Mononuclear cell (primary cell): Measurements from ENCODE around the gene LMAN2L. TPM values are rescaled to one million over a fixed set of nuclear protein-coding genes. Genes with fewer than 3 reads are reported as not detected.
"Not testable (repeated sequence)": the region's sequence is repeated elsewhere in the genome, so short reads cannot be mapped to it uniquely, and the experiment has no call there.

Source experiments
- H3K27me3 ChIP-seq: 2 replicates; pipeline ENCODE4 v1.6.0; 2011; ENCODE audit warnings: low read length, control low read depth; ENCODE audit not compliant: insufficient read depth
- H3K4me1 ChIP-seq: 2 replicates; pipeline ENCODE4 v1.5.1; 2011; ENCODE audit warnings: mild to moderate bottlenecking, low read length, control low read depth; ENCODE audit not compliant: insufficient read depth
- H3K4me3 ChIP-seq: 2 replicates; pipeline ENCODE4 v1.5.1; 2011; ENCODE audit warnings: mild to moderate bottlenecking, low read length, moderate library complexity
- H3K9me3 ChIP-seq: 2 replicates; pipeline ENCODE4 v1.5.1; 2011; ENCODE audit warnings: low read depth, mild to moderate bottlenecking, control low read depth, low read length
- total RNA-seq: library from RNA; depleted of rRNA; stranded (reverse); fragments of >200 nt; gene quantifications from one replicate; pipeline ENCODE4 v1.2.3, GENCODE V29; 2012

The LMAN2L gene
- total RNA-seq, 1 donor: 1.3 TPM

DNA sequence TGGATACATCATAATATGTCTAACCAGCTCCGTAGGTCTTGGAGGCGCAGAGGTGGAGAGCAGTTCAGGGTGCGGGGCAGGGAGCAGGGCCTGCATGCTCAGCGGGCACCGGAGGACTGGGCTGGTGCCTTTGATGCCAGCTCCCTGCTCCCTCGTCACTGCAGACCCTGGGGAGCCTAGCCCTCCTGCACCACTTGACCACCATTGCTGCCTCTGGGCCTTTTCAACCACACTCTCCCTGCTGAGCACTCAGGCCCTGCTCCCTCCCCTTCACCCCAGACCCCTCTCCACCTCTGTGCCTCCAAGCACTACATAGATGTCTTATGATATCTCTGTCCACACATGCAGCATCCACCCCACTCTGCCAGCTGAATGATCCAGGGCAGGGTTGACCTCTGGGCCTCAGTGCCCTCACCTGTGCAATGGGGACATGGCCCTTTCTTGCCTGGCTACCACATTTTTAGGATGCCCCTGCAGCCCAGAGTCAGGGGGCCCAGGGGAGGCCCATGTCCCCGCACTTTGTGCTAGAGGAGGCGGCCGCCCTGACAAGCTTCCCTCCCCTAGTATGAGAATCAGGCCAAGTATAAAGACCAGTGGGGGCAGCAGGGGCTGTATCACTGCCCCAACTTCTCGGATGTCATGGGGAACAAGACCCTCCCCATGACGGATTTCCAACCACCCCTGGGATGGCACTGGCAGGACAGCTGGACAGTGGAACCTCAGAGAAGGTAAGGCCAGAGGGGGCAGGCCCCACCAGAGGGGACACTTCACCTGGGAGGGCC, 51.0 kb downstream of the LMAN2L start:
- Histone ChIP-seq H3K4me1 (no peaks in the 10 kb centered on the region), H3K9me3 (no peaks in the 10 kb centered on the region), H3K4me3 (no peak overlapping the region), H3K27me3 (no peaks in the 10 kb centered on the region)

- no peaks in the 10 kb centered on the region for H3K9me3 ChIP-seq
- H3K27me3 ChIP-seq: no peaks in the 10 kb centered on the region
- no peaks in the 10 kb centered on the region for H3K4me1 ChIP-seq
- no peak overlapping the region for H3K4me3 ChIP-seq
These were observed 51.9 kb downstream of the LMAN2L start for GRCh38 chr2:96687711-96688640.

- no peaks in the 10 kb centered on the region for H3K4me1 ChIP-seq
- no peak overlapping the region for H3K4me3 ChIP-seq
- H3K27me3 ChIP-seq: no peaks in the 10 kb centered on the region
- no peaks in the 10 kb centered on the region for H3K9me3 ChIP-seq
These were observed 52.6 kb downstream of the LMAN2L start for GRCh38 chr2:96687266-96687665.

- H3K27me3 ChIP-seq: no peaks in the 10 kb centered on the region
- H3K4me3 ChIP-seq: no peak overlapping the region
- no peaks in the 10 kb centered on the region for H3K9me3 ChIP-seq
- H3K4me1 ChIP-seq: no peaks in the 10 kb centered on the region
These were observed 54.0 kb downstream of the LMAN2L start for GRCh38 chr2:96685577-96686459.

GRCh38 chr2:96684883-96685576, 54.8 kb downstream of the LMAN2L start:
- Histone ChIP-seq H3K4me1 (no peaks in the 10 kb centered on the region), H3K27me3 (no peaks in the 10 kb centered on the region), H3K9me3 (no peaks in the 10 kb centered on the region), H3K4me3 (no peak overlapping the region)

GRCh38 chr2:96683972-96684820, 55.7 kb downstream of the LMAN2L start:
- no peaks in the 10 kb centered on the region for H3K4me1 ChIP-seq
- H3K9me3 ChIP-seq: no peaks in the 10 kb centered on the region
- no peak overlapping the region for H3K4me3 ChIP-seq
- no peaks in the 10 kb centered on the region for H3K27me3 ChIP-seq

DNA sequence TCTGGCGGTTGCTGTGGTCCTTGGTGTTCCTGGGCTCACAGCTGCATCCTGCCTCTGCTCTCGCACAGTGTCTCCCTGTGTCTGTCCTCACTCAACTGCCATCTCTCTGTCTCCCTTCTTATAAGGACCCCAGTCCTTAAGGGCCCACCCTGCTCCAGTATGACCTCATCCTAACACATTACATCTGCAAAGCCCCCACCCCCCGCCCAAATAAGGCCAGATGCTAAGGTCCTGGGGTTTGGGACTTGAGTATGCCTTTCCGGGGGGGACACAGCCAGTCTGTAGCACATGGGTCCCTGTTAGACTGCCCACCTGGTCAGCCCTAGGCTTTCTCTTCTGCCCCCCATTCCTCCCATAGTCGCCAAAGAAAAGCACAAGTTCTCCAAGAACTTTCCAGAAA, 56.6 kb downstream of the LMAN2L start:
- no peaks in the 10 kb centered on the region for H3K9me3 ChIP-seq
- H3K27me3 ChIP-seq: no peaks in the 10 kb centered on the region
- no peaks in the 10 kb centered on the region for H3K4me1 ChIP-seq
- no peak overlapping the region for H3K4me3 ChIP-seq

GRCh38 chr2:96681540-96681939, 58.3 kb downstream of the LMAN2L start:
- H3K4me3 ChIP-seq: no peak overlapping the region
- H3K27me3 ChIP-seq: no peaks in the 10 kb centered on the region

DNA sequence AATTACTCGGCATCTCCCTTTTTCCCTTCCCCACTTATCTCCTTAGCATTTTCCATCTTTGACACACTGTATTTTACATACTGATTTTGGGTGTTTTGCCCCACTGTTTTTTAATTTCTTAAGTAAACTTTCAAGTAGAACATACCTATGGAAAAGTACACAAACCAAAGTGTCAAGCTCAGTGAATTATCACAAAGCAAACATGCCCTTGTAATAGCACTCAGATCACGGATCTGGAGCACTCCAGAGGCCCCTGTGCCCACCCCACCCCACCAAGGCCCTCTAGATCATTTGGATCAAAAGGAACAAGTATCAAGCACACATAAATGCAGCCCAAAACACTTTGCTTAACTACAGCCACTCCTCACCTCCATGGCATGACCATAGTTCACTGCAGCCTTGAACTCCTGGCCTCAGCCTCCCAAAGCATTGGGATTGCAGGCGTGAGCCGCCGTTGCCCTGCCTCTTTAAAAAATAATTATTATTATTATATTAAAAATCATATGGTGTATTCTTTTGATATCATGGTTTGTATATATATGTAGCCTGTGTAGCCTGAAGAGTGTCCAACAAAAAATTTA, 59.2 kb downstream of the LMAN2L start:
- Histone ChIP-seq H3K9me3 (no peaks in the 10 kb centered on the region), H3K4me3 (no peak overlapping the region), H3K27me3 (no peaks in the 10 kb centered on the region), H3K4me1 (no peaks in the 10 kb centered on the region)

More at GRCh38 chr2:96681540-96681939, 58.3 kb downstream of the LMAN2L start:
- no peaks in the 10 kb centered on the region for H3K9me3 ChIP-seq
- H3K4me1 ChIP-seq: no peaks in the 10 kb centered on the region

GRCh38 chr2:96679848-96680247, 60.0 kb downstream of the LMAN2L start:
- H3K4me1 ChIP-seq: no peaks in the 10 kb centered on the region
- H3K9me3 ChIP-seq: no peaks in the 10 kb centered on the region
- H3K4me3 ChIP-seq: no peak overlapping the region
- no peaks in the 10 kb centered on the region for H3K27me3 ChIP-seq

DNA sequence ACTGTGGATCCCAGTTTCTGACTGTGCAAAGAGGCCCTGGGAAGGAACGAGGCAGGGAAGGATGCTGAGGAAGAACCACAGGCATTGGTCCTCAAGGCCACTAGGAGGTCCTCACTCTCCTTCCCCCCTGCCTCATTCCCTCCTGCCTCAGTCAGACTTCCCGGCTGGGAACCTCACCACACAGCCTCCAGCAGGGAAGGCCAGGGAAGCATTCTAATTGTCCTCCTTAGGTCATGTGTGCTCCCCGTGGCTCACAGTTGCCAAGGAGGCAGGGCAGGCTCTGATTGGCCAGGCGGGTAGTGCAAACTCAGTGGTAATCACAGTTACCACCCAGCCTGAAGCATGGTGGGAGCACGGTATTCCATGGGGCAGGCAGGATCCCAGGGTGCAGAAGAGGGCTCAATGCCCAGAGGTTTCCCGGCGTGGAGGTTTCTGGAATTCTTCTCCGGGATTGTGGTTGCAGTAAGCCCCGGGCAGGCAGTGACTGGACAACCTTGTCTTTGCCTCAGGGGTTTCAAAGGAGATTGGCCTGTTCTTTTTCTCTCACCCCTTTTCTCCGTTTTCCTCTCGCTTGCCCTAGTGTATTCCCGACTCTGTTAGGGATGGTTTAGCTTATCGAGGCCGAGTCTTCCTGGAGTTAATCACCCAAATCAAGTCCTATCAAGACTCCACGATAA, 70.2 kb downstream of the LMAN2L start:
- Histone ChIP-seq H3K27me3 (no peaks in the 10 kb centered on the region), H3K4me3 (no peak overlapping the region), H3K9me3 (no peaks in the 10 kb centered on the region), H3K4me1 (peaks cover 19% of the 10 kb centered on the region)

DNA sequence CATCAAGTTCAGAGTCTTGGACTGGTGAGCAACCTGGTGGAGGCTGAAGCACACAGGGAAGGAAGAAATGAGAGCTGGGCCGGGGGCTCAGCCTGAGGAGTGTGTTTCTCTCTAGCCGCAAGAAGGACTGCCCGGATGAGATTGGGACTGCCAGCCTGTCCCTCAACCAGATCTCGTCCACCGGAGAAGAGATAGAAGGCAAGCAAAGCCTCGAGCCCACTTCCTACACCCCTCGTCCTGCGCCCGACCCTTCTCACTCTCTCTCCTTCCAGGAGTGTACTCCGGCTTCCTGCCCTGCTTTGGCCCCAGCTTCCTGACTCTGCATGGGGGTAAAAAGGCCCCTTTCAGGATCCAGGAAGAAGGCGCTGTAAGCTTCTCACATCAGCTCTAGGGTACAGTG, 71.1 kb downstream of the LMAN2L start:
- Histone ChIP-seq H3K4me3 (no peak overlapping the region), H3K27me3 (no peaks in the 10 kb centered on the region), H3K9me3 (no peaks in the 10 kb centered on the region), H3K4me1 (peaks cover 20% of the 10 kb centered on the region)

DNA sequence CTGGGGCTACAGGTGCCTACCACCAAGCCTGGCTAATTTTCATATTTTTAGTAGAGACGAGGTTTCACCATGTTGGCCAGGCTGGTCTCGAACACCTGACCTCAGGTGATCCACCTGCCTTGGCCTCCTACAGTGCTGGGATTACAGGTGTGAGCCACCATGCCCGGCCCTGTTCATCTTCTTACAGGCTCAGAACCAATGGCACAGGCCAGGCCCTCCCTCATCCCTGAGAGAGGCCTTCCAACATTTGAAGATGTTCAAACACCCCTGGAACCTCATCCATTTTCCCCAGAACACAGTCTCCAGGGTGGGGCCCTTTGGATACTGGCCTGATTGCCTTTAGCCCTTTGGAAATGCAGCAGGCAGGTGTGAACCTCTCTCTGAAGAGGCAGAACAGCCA, 74.1 kb downstream of the LMAN2L start:
- H3K4me3 ChIP-seq, H3K9me3 ChIP-seq, H3K27me3 ChIP-seq: not testable (repeated sequence)
- H3K4me1 ChIP-seq: peaks cover 20% of the 10 kb centered on the region
